IPS-15b (cell line): ENCODE measurements around the gene COL2A1.
A peak's percentile ranks its signal among the peaks of the same experiment; 100 is the strongest.

Experiments used
- H3K27me3 ChIP-seq: one replicate; pipeline ENCODE4 v1.6.1; 2013; ENCODE audit warnings: low read length; ENCODE audit not compliant: control insufficient read depth, insufficient read depth
- H3K36me3 ChIP-seq: one replicate; pipeline ENCODE4 v1.6.1; 2013; ENCODE audit warnings: low read length; ENCODE audit not compliant: control insufficient read depth, insufficient read depth
- H3K4me1 ChIP-seq: one replicate; pipeline ENCODE4 v1.6.1; 2013; ENCODE audit warnings: mild to moderate bottlenecking, low read length; ENCODE audit not compliant: control insufficient read depth, insufficient read depth
- H3K4me3 ChIP-seq: one replicate; pipeline ENCODE4 v1.5.1; 2013; ENCODE audit warnings: low read depth, low read length
- H3K9ac ChIP-seq: one replicate; pipeline ENCODE4 v1.6.1; 2013; ENCODE audit warnings: low read depth, mild to moderate bottlenecking, low read length
- H3K9me3 ChIP-seq: one replicate; pipeline ENCODE4 v1.6.1; 2013; ENCODE audit warnings: mild to moderate bottlenecking, low read length; ENCODE audit not compliant: control insufficient read depth, insufficient read depth

The COL2A1 gene

GRCh38 chr12:48007206-48007605, 2.9 kb upstream of the COL2A1 start:
- H3K9me3 ChIP-seq, result no peaks in the 10 kb centered on the region
- peaks cover 95% of the 10 kb centered on the region for H3K27me3 ChIP-seq
- peaks cover 5% of the 10 kb centered on the region for H3K4me1 ChIP-seq
- H3K36me3 ChIP-seq, result no peaks in the 10 kb centered on the region
- H3K4me3 ChIP-seq, result peak overlapping the region; percentile 16
- no peak overlapping the region for H3K9ac ChIP-seq

GRCh38 chr12:48005750-48006021, 1.4 kb upstream of the COL2A1 start:
- Histone ChIP-seq H3K9me3 (no peaks in the 10 kb centered on the region), H3K36me3 (no peaks in the 10 kb centered on the region), H3K27me3 (peaks cover 95% of the 10 kb centered on the region), H3K4me3 (peak overlapping the region; percentile 57), H3K9ac (no peak overlapping the region), H3K4me1 (peaks cover 5% of the 10 kb centered on the region)

DNA sequence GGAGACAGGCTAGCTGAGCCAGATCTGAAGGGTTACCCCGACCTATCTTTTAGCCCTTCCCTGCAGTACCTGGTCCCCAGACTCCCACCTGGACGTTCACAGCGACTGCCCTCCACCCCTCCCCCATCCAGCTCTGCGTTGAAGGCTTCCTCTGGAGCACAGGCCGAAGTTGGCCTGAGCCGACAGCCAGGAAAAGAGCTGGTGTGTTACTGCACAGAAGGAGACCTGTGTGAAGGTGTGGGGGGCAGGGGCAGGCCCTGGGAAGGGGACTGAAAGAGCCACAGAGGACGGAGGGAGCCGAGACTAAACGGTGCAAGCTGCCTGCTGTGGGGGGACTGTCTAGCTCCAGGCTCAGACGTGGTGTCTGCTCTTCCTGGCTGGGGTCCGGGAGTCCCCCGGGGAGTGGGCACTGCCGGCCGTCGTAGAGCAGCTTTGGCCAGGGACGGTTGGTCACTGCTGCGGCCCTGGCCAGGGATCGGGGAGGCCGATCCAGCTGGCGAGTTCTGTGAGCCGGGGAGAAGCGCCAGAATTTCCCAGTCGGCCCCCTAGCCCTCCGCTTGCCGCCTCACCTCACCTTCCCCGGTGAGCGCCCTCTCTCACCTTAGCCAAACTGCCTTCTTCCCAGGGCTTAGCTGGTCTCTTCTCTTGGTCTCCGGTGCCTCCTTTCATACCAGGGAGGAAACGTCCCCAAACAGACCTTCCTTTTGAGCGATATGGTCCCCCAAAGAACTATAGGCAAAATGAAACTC, 899 bp upstream of the COL2A1 start:
- H3K9ac ChIP-seq, result no peak overlapping the region
- peak overlapping the region; percentile 57 for H3K4me3 ChIP-seq
- peaks cover 95% of the 10 kb centered on the region for H3K27me3 ChIP-seq

GRCh38 chr12:48003226-48004052, 837 bp downstream of the COL2A1 start:
- Histone ChIP-seq H3K27me3 (peaks cover 95% of the 10 kb centered on the region), H3K4me1 (peaks cover 9% of the 10 kb centered on the region), H3K9ac (no peak overlapping the region), H3K9me3 (no peaks in the 10 kb centered on the region), H3K4me3 (peak overlapping the region; percentile 43), H3K36me3 (no peaks in the 10 kb centered on the region)

More for the DNA sequence above, 899 bp upstream of the COL2A1 start:
- Histone ChIP-seq H3K4me1 (peaks cover 9% of the 10 kb centered on the region), H3K36me3 (no peaks in the 10 kb centered on the region), H3K9me3 (no peaks in the 10 kb centered on the region)

- H3K9ac ChIP-seq, result no peak overlapping the region
- peak overlapping the region; percentile 66 for H3K4me3 ChIP-seq
- H3K27me3 ChIP-seq, result peaks cover 95% of the 10 kb centered on the region
- H3K9me3 ChIP-seq, result no peaks in the 10 kb centered on the region
- peaks cover 9% of the 10 kb centered on the region for H3K4me1 ChIP-seq
- H3K36me3 ChIP-seq, result no peaks in the 10 kb centered on the region
These were observed 1.5 kb downstream of the COL2A1 start for GRCh38 chr12:48002773-48003218.

DNA sequence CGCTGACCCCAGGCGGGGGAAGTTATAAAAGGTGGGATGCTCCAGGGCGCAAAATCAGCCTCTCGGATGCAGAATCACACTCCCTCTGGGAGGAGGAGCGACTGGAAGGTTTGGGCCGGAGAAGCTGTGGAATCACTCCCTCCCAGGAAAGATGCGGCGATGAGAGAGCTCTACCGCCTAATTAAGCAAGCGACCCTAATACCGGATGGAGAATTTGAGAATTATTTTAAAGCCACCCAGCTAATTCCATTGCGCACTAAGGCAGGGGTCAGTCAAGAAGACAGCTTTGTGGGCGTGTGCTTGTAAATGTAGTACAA, 1.9 kb downstream of the COL2A1 start:
- H3K4me3 ChIP-seq, result peak overlapping the region; percentile 66
- peaks cover 9% of the 10 kb centered on the region for H3K4me1 ChIP-seq
- no peaks in the 10 kb centered on the region for H3K9me3 ChIP-seq
- H3K36me3 ChIP-seq, result no peaks in the 10 kb centered on the region
- no peak overlapping the region for H3K9ac ChIP-seq
- peaks cover 95% of the 10 kb centered on the region for H3K27me3 ChIP-seq

DNA sequence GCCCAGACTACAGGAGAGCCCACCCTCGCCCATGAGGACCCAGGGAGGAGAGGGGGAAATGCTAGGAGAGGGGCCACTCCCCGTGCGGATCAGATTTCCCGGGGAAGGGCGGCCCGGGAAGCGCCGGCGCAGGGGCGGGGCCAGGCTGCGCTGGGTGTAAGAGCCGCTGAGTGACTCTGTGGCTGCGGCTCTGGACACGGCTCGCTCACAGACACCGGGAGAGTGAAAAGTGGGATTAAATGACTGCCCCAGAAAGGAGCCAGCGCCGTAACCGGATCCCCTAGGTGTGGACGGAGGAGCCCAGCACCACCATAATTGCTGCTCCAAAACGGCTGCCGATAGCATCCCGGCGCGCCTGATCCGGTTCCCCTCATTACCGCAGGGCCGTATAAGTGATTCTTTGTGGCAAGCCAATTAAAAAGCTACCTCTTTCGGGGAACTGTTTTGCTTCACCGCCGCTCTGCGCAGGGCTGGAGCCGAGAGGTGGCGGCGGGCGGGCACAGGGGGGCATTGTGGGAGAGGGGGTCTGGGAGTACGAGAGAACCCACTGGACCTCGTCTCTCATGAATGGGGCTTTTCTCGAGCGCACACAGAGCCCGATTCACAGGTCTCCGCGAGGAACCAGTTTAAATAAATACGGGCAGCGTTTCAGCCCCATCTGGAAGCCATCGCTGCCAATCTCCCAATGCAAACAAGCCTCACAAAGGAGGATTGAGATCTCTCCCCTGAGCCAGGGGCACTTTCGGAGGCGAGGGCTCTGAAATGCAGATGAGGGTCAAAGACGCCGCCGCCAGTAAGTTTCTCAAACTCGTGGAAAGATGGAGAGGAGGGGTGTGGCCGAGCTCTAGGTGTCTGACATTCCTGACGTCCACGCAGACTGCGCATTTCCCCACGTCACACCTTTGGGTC, 2.5 kb downstream of the COL2A1 start:
- Histone ChIP-seq H3K27me3 (peaks cover 95% of the 10 kb centered on the region), H3K36me3 (no peaks in the 10 kb centered on the region), H3K4me3 (peak overlapping the region; percentile 66), H3K4me1 (peaks cover 9% of the 10 kb centered on the region), H3K9me3 (no peaks in the 10 kb centered on the region), H3K9ac (no peak overlapping the region)

DNA sequence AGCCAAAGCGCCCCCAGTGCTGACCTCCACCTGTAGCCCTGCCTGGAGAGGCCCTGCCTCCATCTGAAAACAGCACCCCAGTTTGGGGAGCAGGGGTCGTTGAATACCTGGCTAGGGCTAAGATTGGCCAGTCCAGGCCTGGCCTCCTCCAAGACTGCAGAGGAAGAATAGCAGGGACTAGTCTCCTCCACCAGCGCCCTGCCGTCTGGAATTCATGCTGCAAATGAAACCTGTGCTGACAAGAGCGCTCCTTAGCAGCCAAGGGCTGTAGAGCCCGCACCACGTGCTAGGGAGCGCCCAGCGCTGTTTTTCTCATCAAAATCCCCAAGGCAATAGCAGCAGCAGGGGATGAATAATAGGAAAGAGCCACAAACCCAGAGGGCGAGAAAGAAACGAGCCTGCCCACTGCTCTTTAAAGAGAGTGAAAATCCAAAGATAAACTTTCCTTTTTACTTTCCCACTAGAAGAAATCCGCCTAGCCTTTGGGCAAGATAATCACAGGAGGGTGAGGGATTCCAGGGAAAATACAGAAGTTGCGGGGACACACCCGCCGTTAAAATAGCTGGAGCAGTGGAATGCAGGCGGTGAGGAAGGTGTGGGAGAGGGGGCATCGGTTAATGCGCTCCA, 3.3 kb downstream of the COL2A1 start:
- Histone ChIP-seq H3K36me3 (no peaks in the 10 kb centered on the region), H3K9ac (no peak overlapping the region), H3K9me3 (no peaks in the 10 kb centered on the region), H3K27me3 (peaks cover 95% of the 10 kb centered on the region), H3K4me1 (peaks cover 9% of the 10 kb centered on the region), H3K4me3 (peak overlapping the region; percentile 66)

GRCh38 chr12:47999816-48000215, 4.5 kb downstream of the COL2A1 start:
- no peaks in the 10 kb centered on the region for H3K9me3 ChIP-seq
- no peak overlapping the region for H3K9ac ChIP-seq
- no peaks in the 10 kb centered on the region for H3K36me3 ChIP-seq
- no peak overlapping the region for H3K4me3 ChIP-seq
- peaks cover 9% of the 10 kb centered on the region for H3K4me1 ChIP-seq
- H3K27me3 ChIP-seq, result peaks cover 95% of the 10 kb centered on the region

- Histone ChIP-seq H3K4me3 (no peak overlapping the region), H3K9ac (no peak overlapping the region), H3K36me3 (no peaks in the 10 kb centered on the region), H3K4me1 (peaks cover 4% of the 10 kb centered on the region), H3K9me3 (no peaks in the 10 kb centered on the region), H3K27me3 (peaks cover 100% of the 10 kb centered on the region)
These were observed 7.0 kb downstream of the COL2A1 start for GRCh38 chr12:47997321-47997720.

- Histone ChIP-seq H3K27me3 (peaks cover 98% of the 10 kb centered on the region), H3K9ac (no peak overlapping the region), H3K9me3 (no peaks in the 10 kb centered on the region), H3K4me3 (no peak overlapping the region), H3K4me1 (peaks cover 4% of the 10 kb centered on the region), H3K36me3 (no peaks in the 10 kb centered on the region)
These were observed 8.3 kb downstream of the COL2A1 start for GRCh38 chr12:47995981-47996401.
